Measurements from ENCODE around the gene ARMCX5.

Gene ARMCX5

DNA sequence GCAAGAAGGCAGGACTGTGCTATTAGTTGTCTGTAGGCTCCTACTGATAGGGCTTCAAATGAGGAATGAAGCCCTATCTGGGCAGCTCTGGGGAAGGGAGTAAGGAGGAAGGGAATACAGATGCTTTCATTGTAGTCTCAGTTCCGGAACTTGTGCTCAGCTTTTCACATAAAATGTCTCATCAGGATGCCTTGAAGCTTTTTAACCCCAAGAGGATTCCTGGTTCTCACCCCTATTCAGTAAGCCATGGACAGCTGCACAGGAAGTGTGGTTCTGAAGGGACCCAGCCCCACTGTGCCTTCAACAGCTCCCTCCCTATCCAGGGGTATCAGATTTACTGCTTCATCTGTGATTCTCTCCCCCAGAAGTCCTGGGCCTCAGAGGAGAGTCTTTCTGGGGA, 5.0 kb downstream of the ARMCX5 start:
- no peak for DNase-seq (ENCODE audit: low read depth)
- TF ChIP-seq, protein P1, sequence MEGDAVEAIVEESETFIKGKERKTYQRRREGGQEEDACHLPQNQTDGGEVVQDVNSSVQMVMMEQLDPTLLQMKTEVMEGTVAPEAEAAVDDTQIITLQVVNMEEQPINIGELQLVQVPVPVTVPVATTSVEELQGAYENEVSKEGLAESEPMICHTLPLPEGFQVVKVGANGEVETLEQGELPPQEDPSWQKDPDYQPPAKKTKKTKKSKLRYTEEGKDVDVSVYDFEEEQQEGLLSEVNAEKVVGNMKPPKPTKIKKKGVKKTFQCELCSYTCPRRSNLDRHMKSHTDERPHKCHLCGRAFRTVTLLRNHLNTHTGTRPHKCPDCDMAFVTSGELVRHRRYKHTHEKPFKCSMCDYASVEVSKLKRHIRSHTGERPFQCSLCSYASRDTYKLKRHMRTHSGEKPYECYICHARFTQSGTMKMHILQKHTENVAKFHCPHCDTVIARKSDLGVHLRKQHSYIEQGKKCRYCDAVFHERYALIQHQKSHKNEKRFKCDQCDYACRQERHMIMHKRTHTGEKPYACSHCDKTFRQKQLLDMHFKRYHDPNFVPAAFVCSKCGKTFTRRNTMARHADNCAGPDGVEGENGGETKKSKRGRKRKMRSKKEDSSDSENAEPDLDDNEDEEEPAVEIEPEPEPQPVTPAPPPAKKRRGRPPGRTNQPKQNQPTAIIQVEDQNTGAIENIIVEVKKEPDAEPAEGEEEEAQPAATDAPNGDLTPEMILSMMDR (IDR thresholded peaks at IDR 0.05; ENCODE audit: low read depth, low read length, missing control alignments): no peak
- no peak overlapping the region for H3K4me3 ChIP-seq (ENCODE audit: low read depth, low read length)

DNA sequence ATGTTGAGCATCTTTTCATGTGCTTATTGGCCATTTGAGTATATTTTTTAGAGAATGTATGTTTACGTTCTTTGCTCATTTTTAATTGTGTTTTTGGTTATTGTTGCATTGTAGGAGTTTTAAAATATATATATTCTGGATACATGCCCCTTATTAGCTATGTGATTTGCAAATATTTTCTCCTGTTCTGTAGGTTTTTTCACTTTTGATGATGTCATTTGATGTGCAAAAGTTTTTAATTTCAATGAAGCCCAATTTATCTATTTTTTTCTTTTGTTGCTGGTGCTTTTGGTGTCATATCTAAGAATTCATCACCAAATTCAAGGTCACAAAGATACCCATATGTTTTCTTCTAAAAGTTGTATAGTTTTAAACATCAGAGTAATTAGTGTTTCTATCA, 6.8 kb downstream of the ARMCX5 start:
- TF ChIP-seq, protein P1 (IDR thresholded peaks at IDR 0.05; ENCODE audit: low read depth, low read length, missing control alignments): no peak
- H3K4me3 ChIP-seq (ENCODE audit: low read depth, low read length): no peak overlapping the region
- no peak for DNase-seq (ENCODE audit: low read depth)

DNA sequence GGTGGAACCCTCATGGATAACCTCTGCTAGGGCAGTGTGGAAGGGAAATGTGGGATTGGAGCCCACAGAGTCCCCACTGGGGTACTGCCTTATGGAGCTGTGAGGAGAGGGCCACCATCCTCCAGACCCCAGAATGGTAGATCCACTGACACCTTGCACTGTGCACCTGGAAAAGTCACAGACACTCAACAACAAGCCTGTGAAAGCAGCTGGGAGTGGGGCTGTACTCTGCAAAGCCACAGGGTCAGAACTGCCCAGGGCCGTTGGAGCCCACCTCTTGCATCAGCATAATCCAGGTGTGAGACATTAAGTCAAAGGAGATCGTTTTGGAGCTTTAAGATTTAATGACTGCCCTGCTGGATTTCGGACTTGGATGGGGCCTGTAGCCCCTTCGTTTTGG, 11.6 kb downstream of the ARMCX5 start:
- no peak overlapping the region for H3K4me3 ChIP-seq (ENCODE audit: low read depth, low read length)
- DNase-seq (ENCODE audit: low read depth): no peak
- TF ChIP-seq, protein P1 (IDR thresholded peaks at IDR 0.05; ENCODE audit: low read depth, low read length, missing control alignments): no peak

DNA sequence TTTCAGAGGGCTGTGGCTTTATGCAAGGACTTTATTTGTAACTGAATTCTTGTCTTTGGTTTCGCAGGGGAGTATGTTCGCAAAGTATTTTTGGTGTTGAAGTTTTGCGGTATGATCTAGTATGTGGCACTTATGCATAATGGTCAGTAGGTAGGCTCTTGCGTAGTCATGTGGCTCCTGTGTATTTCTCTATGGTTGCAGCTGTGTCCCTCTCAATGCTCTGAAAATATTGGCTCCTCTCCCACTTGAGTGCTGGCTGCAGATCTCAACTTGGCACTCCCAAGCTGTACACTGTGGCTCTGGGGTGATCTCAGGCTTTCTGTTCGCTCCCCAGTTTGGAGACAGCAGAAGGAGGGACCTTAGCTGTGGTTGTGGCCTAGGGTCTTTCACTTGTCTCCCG, 24.8 kb downstream of the ARMCX5 start:
- no peak overlapping the region for H3K4me3 ChIP-seq (ENCODE audit: low read depth, low read length)
- TF ChIP-seq, protein P1 (IDR thresholded peaks at IDR 0.05; ENCODE audit: low read depth, low read length, missing control alignments): no peak
- DNase-seq (ENCODE audit: low read depth): no peak

DNA sequence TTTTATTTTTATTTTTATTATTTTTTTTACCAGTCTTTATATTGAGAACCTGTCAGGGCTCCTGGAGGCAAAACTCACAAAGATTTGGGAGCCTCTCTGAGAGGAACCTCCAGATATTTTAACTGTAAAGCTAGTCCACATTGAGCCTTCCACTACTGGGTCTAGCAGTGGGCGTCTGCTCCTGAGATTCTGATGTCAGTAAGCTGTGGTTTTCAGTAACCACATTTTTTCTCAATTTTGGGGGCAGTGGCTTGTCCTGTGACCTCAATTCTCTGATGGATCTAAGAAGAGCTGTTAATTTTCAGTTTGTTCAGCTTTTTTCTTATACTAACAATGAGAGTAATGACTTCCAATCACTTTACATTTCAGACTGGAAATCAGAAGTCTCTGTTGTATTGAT, 28.3 kb downstream of the ARMCX5 start:
- TF ChIP-seq, protein P1 (IDR thresholded peaks at IDR 0.05; ENCODE audit: low read depth, low read length, missing control alignments): no peak
- DNase-seq (ENCODE audit: low read depth): no peak
- no peak overlapping the region for H3K4me3 ChIP-seq (ENCODE audit: low read depth, low read length)

DNA sequence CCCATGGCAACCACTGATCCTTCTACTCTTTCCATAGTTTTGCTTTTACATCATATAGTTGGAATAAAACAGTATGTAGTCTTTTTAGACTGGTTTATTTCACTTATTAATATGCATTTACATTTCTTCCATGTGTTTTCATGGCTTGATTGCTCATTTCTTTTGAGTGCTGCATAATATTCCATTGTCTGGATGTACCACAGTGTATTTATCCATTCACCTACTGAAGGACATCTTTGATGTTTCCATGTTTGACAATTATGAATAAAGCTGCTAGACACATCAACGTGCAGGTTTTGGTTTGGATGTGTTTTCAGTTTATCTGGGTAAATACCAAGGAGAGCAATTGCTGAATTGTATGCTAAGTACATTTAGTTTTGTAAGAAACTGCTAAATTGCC, 38.2 kb downstream of the ARMCX5 start:
- H3K4me3 ChIP-seq (ENCODE audit: low read depth, low read length): no peak overlapping the region
- no peak for DNase-seq (ENCODE audit: low read depth)
- TF ChIP-seq, protein P1 (IDR thresholded peaks at IDR 0.05; ENCODE audit: low read depth, low read length, missing control alignments): no peak

DNA sequence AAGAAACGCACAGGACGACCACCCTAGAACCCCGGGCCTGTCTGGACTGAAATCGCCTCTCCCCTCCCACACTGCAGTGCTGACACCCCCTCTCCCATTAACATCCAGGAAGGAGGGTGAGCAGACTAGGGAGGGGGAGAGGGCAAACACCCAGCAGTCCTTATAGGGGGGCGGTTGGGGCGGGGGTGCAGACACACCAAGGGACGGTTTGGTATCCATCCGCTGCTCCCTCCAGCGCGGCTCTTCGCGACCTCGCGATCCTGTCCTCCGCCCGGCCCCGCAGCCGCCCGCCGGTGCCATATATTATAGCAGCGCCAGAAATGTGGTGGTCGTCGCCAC, 51.6 kb downstream of the ARMCX5 start:
- peak overlapping the region; percentile 58 for H3K4me3 ChIP-seq (ENCODE audit: low read depth, low read length)
- no peak for DNase-seq (ENCODE audit: low read depth)
- TF ChIP-seq, protein P1 (IDR thresholded peaks at IDR 0.05; ENCODE audit: low read depth, low read length, missing control alignments): no peak
